ENCODE data around the gene UVRAG. TPM values are rescaled to one million over a fixed set of nuclear protein-coding genes. Genes with fewer than 3 reads are reported as not detected.
"Not testable (repeated sequence)": the region's sequence is repeated elsewhere in the genome, so short reads cannot be mapped to it uniquely, and the experiment has no call there.

UVRAG gene
- total and polyA plus RNA-seq, 4 donors = 4.4 to 15.1 (median 10.0) TPM

- TF ChIP-seq GABPA (IDR thresholded peaks at IDR 0.05 in 1 of 2, conservative IDR thresholded peaks at IDR 0.05 in 1 of 2) (no peak), ZBTB33 (IDR thresholded peaks at IDR 0.05) (no peak), FOXA2 (IDR thresholded peaks at IDR 0.05) (no peak), TAF1 (conservative IDR thresholded peaks at IDR 0.05) (no peak), REST (IDR thresholded peaks at IDR 0.05) (no peak), RAD21 (IDR thresholded peaks at IDR 0.05) (no peak), MAX (IDR thresholded peaks at IDR 0.05) (no peak), YY1 (IDR thresholded peaks at IDR 0.05) (no peak), HNF4A (conservative IDR thresholded peaks at IDR 0.05) (no peak)
- no peaks in the 10 kb centered on the region for H3K4me1 ChIP-seq (ENCODE audit: control insufficient read depth in 4 of 4, insufficient read depth in 4 of 4, low read length in 3 of 4)
- H3K9ac ChIP-seq (ENCODE audit: low read depth in 1 of 2, low read length in 2 of 2) = no peak overlapping the region
- no peak overlapping the region for H3K27ac ChIP-seq (ENCODE audit: low read depth in 1 of 2, low read length in 2 of 2)
- no peaks in the 10 kb centered on the region for H3K27me3 ChIP-seq (ENCODE audit: control insufficient read depth in 4 of 4, insufficient read depth in 4 of 4, low read length in 3 of 4)
- WGBS = 87% methylated on average over 5 of the region's 5 CpGs
- DNase-seq (ENCODE audit: low spot score) = no peak
- no peaks in the 10 kb centered on the region for H3K9me3 ChIP-seq (ENCODE audit: control insufficient read depth in 4 of 4, low read length in 3 of 4)
- H3K36me3 ChIP-seq (ENCODE audit: control insufficient read depth in 4 of 4, insufficient read depth in 3 of 4, low read depth in 1 of 4, low read length in 3 of 4) = no peaks in the 10 kb centered on the region
- H3K4me3 ChIP-seq (ENCODE audit: low read depth in 1 of 3, low read length in 3 of 3) = no peak overlapping the region
These were observed 59.8 kb downstream of the UVRAG start for GRCh38 chr11:75874684-75875341.

GRCh38 chr11:75877327-75877726, 62.3 kb downstream of the UVRAG start:
- 96% methylated on average over 26 of the region's 27 CpGs for WGBS
- H3K36me3 ChIP-seq (ENCODE audit: control insufficient read depth in 4 of 4, insufficient read depth in 3 of 4, low read depth in 1 of 4, low read length in 3 of 4); H3K4me1 ChIP-seq (ENCODE audit: control insufficient read depth in 4 of 4, insufficient read depth in 4 of 4, low read length in 3 of 4); H3K4me3 ChIP-seq (ENCODE audit: low read depth in 1 of 3, low read length in 3 of 3); H3K27ac ChIP-seq (ENCODE audit: low read depth in 1 of 2, low read length in 2 of 2); H3K9me3 ChIP-seq (ENCODE audit: control insufficient read depth in 4 of 4, low read length in 3 of 4); DNase-seq (ENCODE audit: low spot score); H3K9ac ChIP-seq (ENCODE audit: low read depth in 1 of 2, low read length in 2 of 2); H3K27me3 ChIP-seq (ENCODE audit: control insufficient read depth in 4 of 4, insufficient read depth in 4 of 4, low read length in 3 of 4): not testable (repeated sequence)

- WGBS = 96% methylated on average over 33 of the region's 33 CpGs
- not testable (repeated sequence) for DNase-seq (ENCODE audit: low spot score); H3K4me1 ChIP-seq (ENCODE audit: control insufficient read depth in 4 of 4, insufficient read depth in 4 of 4, low read length in 3 of 4); H3K9me3 ChIP-seq (ENCODE audit: control insufficient read depth in 4 of 4, low read length in 3 of 4); H3K9ac ChIP-seq (ENCODE audit: low read depth in 1 of 2, low read length in 2 of 2); H3K36me3 ChIP-seq (ENCODE audit: control insufficient read depth in 4 of 4, insufficient read depth in 3 of 4, low read depth in 1 of 4, low read length in 3 of 4); H3K27ac ChIP-seq (ENCODE audit: low read depth in 1 of 2, low read length in 2 of 2); H3K27me3 ChIP-seq (ENCODE audit: control insufficient read depth in 4 of 4, insufficient read depth in 4 of 4, low read length in 3 of 4); H3K4me3 ChIP-seq (ENCODE audit: low read depth in 1 of 3, low read length in 3 of 3)
These were observed 62.9 kb downstream of the UVRAG start for GRCh38 chr11:75877931-75878330.
